Keratinocyte (primary cell): ENCODE data around the gene ASPSCR1.

Source experiments
- CTCF ChIP-seq, 3 experiments: IDR thresholded peaks in 1 of 3; conservative IDR thresholded peaks in 1 of 3; optimal IDR thresholded peaks in 1 of 3; 2 replicates in 2 of 3; 3 replicates in 1 of 3; pipeline versions ENCODE3 to v1.5.1; 2011; ENCODE audit warnings: low read length in 3 of 3, mild to moderate bottlenecking in 3 of 3, moderate library complexity in 2 of 3, control low read depth in 1 of 3, inconsistent platforms in 1 of 3; ENCODE audit not compliant: insufficient read depth in 2 of 3; ENCODE audit errors: extremely low read depth in 1 of 3
- EZH2 ChIP-seq: IDR thresholded peaks from one replicate; pipeline ENCODE4 v1.6.1; 2012; ENCODE audit warnings: inconsistent platforms, mild to moderate bottlenecking, low read length, moderate library complexity

- TF ChIP-seq CTCF (optimal IDR thresholded peaks at IDR 0.05 in 1 of 3, IDR thresholded peaks at IDR 0.05 in 1 of 3, conservative IDR thresholded peaks at IDR 0.05 in 1 of 3; ENCODE audit: extremely low read depth in 1 of 3, insufficient read depth in 2 of 3, low read length in 3 of 3): no peak
- TF ChIP-seq EZH2: no peak
Measured at GRCh38 chr17:81996232-81996756, 18.9 kb downstream of the ASPSCR1 start.
